ENCODE data around the gene SFMBT1. TPM values are rescaled to one million over a fixed set of nuclear protein-coding genes. Genes with fewer than 3 reads are reported as not detected.

The SFMBT1 gene
- total and polyA plus RNA-seq, 2 of the 8 experiments (the other 6 are each of a cell fraction or from before 2014, with no cell fraction given), result 8.1 to 16.8 TPM

DNA sequence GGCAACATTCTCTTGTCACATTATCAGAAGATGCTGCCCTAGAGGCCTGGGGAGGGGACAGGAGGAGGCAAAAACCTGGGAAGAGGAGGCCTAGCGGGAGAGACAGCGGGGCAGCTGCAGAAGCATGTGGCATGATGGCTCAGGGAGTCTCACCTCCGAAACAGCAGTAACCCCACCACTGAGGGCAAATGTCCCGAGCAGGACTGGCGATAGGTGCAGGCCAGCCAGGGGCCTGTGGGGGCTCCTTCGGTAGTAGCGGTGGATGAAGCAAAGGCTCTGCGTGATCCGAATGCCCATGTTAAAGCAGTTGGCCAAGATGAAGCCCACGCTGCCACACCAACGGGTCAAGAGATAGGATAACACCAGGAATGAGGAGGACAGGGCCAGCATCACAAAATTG lies 46.3 kb upstream of the SFMBT1 start:
- no peak overlapping the region for H3K4me2 ChIP-seq (ENCODE audit: insufficient read depth in 1 of 2, low read depth in 2 of 2, low read length in 2 of 2)
- H2BK120ac ChIP-seq (replicated peaks; ENCODE audit: low read depth, low read length), result no peak overlapping the region
- H3K4me3 ChIP-seq (ENCODE audit: extremely low read depth in 1 of 4, insufficient read depth in 2 of 4, low read depth in 3 of 4, low read length in 4 of 4), result no peak overlapping the region
- H2BK15ac ChIP-seq (ENCODE audit: low read length), result no peak overlapping the region
- no peak overlapping the region for H2BK12ac ChIP-seq (ENCODE audit: low read depth, low read length)
- no peak overlapping the region for H2AFZ ChIP-seq (ENCODE audit: low read length)
- ChIA-PET CTCF (ENCODE audit: partially characterized antibody) (interaction anchor here (0.8 to 1.2 kb wide), 2 partner anchors 16 to 18 kb away, joined by 4 to 5 read pairs; no protein-coding TSS in a partner anchor), POLR2A (ENCODE audit: partially characterized antibody) (interaction anchor here (1.5 kb wide), 1 partner anchor 18 kb away, joined by 3 read pairs; no protein-coding TSS in a partner anchor)
- H3K9ac ChIP-seq (replicated peaks in 1 of 4; ENCODE audit: extremely low read depth in 1 of 4, low read depth in 3 of 4, low read length in 3 of 4), result no peak overlapping the region
- H2AK5ac ChIP-seq (ENCODE audit: low read depth, low read length), result no peak overlapping the region
- H3K23me2 ChIP-seq (ENCODE audit: low read depth, low read length), result no peaks in the 10 kb centered on the region
- no peaks in the 10 kb centered on the region for H3K4me1 ChIP-seq (replicated peaks in 1 of 4; ENCODE audit: control insufficient read depth in 3 of 4, insufficient read depth in 4 of 4, low read length in 3 of 4)
- H2BK5ac ChIP-seq (ENCODE audit: low read depth, low read length), result no peak overlapping the region
- no peak overlapping the region for H2BK20ac ChIP-seq (ENCODE audit: low read length)
- no peak overlapping the region for H3K56ac ChIP-seq (replicated peaks; ENCODE audit: insufficient read length, low read depth, low read length)
- H4K91ac ChIP-seq (replicated peaks; ENCODE audit: insufficient read length, low read length), result no peak overlapping the region
- no peak overlapping the region for H4K8ac ChIP-seq (ENCODE audit: extremely low read depth, insufficient read depth, low read length)
- H3K9me3 ChIP-seq (ENCODE audit: insufficient read depth in 2 of 2, low read depth in 1 of 2, low read length in 1 of 2), result no peaks in the 10 kb centered on the region
- 90% methylated on average over 10 of the region's 11 CpGs; no CpG with 5 or more reads in 1 of the 2 experiments for WGBS, 2 experiments (ENCODE audit: extremely low coverage in 1 of 2, insufficient coverage in 1 of 2, insufficient read length in 1 of 2, insufficient replicate concordance in 2 of 2, low coverage in 1 of 2, low lambda C conversion rate in 2 of 2, missing lambda C conversion rate in 1 of 2)
- no peaks in the 10 kb centered on the region for H4K20me1 ChIP-seq (replicated peaks in 1 of 2; ENCODE audit: control insufficient read depth in 1 of 2, insufficient read depth in 2 of 2, low read length in 2 of 2)
- DNase-seq (ENCODE audit: low read depth in 1 of 2, low spot score in 2 of 2) (no peak), FAIRE-seq (no peak)
- no peaks in the 10 kb centered on the region for H3K79me1 ChIP-seq (ENCODE audit: low read depth, low read length)
- no peak overlapping the region for H3K14ac ChIP-seq (ENCODE audit: insufficient read length)
- H3K23ac ChIP-seq (ENCODE audit: insufficient read length), result no peak overlapping the region
- TF ChIP-seq, protein P1, sequence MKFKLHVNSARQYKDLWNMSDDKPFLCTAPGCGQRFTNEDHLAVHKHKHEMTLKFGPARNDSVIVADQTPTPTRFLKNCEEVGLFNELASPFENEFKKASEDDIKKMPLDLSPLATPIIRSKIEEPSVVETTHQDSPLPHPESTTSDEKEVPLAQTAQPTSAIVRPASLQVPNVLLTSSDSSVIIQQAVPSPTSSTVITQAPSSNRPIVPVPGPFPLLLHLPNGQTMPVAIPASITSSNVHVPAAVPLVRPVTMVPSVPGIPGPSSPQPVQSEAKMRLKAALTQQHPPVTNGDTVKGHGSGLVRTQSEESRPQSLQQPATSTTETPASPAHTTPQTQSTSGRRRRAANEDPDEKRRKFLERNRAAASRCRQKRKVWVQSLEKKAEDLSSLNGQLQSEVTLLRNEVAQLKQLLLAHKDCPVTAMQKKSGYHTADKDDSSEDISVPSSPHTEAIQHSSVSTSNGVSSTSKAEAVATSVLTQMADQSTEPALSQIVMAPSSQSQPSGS (IDR thresholded peaks at IDR 0.05; ENCODE audit: low read length), result no peak
- no peak for TF ChIP-seq TCF12 (IDR thresholded peaks at IDR 0.05; ENCODE audit: low read depth, low read length)
- no peak for TF ChIP-seq CREB1 (IDR thresholded peaks at IDR 0.05)
- no peak for TF ChIP-seq JUN (IDR thresholded peaks at IDR 0.05; ENCODE audit: low read depth, low read length)
- TF ChIP-seq YY1 (IDR thresholded peaks at IDR 0.05; ENCODE audit: low read depth, low read length), result no peak
- TF ChIP-seq SP2 (IDR thresholded peaks at IDR 0.05; ENCODE audit: low read length), result no peak
- TF ChIP-seq PHF8 (conservative IDR thresholded peaks at IDR 0.05; ENCODE audit: low read depth, low read length), result no peak
- H3K79me2 ChIP-seq (ENCODE audit: control insufficient read depth in 1 of 2, insufficient read depth in 2 of 2, low read length in 2 of 2), result no peaks in the 10 kb centered on the region
- H3K18ac ChIP-seq (ENCODE audit: extremely low read depth, low read length), result no peak overlapping the region
- H3K4ac ChIP-seq (replicated peaks; ENCODE audit: insufficient read length, low read depth, low read length), result no peak overlapping the region
- peaks cover 0 to 8% (median 3%) of the 10 kb centered on the region in 4 experiments; a peak in 3 of 8 replicates for H3K36me3 ChIP-seq (ENCODE audit: control insufficient read depth in 2 of 4, insufficient read depth in 4 of 4, low read length in 3 of 4)
- no peaks in the 10 kb centered on the region for H3K27me3 ChIP-seq (replicated peaks in 1 of 4; ENCODE audit: control insufficient read depth in 3 of 4, extremely low read depth in 1 of 4, insufficient read depth in 3 of 4, low read length in 3 of 4)
- H4K5ac ChIP-seq (ENCODE audit: insufficient read length, low read depth, low read length), result no peak overlapping the region
- no peak overlapping the region for H3K27ac ChIP-seq (ENCODE audit: low read depth, low read length)
